Endodermal cell (in vitro differentiated cells): ENCODE results near the gene ZNF195. TPM values are rescaled to one million over a fixed set of nuclear protein-coding genes. Genes with fewer than 3 reads are reported as not detected.

ENCODE experiments used
- DNase-seq: peaks from one replicate; pipeline ENCODE4 v3.0.0-alpha.2; 2017
- H3K27ac ChIP-seq: 2 replicates; pipeline ENCODE4 v1.5.1; 2013; ENCODE audit warnings: mild to moderate bottlenecking, low read depth, low read length, moderate library complexity
- H3K27me3 ChIP-seq: 2 replicates; pipeline ENCODE4 v1.6.1; 2013; ENCODE audit warnings: mild to moderate bottlenecking, low read length, moderate library complexity; ENCODE audit not compliant: insufficient read depth, control insufficient read depth, poor library complexity, severe bottlenecking
- H3K36me3 ChIP-seq: 2 replicates; pipeline ENCODE4 v1.7.0; 2013; ENCODE audit warnings: mild to moderate bottlenecking, low read length, moderate library complexity; ENCODE audit not compliant: control insufficient read depth, insufficient read depth
- H3K4me1 ChIP-seq: one replicate; pipeline ENCODE4 v1.7.0; 2013; ENCODE audit warnings: low read length; ENCODE audit not compliant: control insufficient read depth, insufficient read depth
- H3K4me3 ChIP-seq: 2 replicates; pipeline ENCODE4 v1.5.1; 2013; ENCODE audit warnings: mild to moderate bottlenecking, low read length, moderate library complexity
- H3K9ac ChIP-seq: 2 replicates; pipeline ENCODE4 v1.6.1; 2013; ENCODE audit warnings: mild to moderate bottlenecking, low read length, moderate library complexity; ENCODE audit not compliant: poor library complexity, severe bottlenecking; ENCODE audit errors: extremely low read depth
- H3K9me3 ChIP-seq: 2 replicates; pipeline ENCODE4 v1.6.1; 2013; ENCODE audit warnings: mild to moderate bottlenecking, low read length, moderate library complexity; ENCODE audit not compliant: control insufficient read depth
- H3K27ac Mint-ChIP-seq: 2 replicates; pipeline ENCODE4 v1.8.0; 2020; ENCODE audit warnings: mixed read lengths
- H3K27me3 Mint-ChIP-seq: 2 replicates; pipeline ENCODE4 v1.8.0; 2021; ENCODE audit warnings: mild to moderate bottlenecking, mixed read lengths; ENCODE audit not compliant: insufficient read depth
- H3K36me3 Mint-ChIP-seq: 2 replicates; pipeline ENCODE4 v1.8.0; 2020; ENCODE audit warnings: low read depth, mixed read lengths
- H3K4me1 Mint-ChIP-seq: 2 replicates; pipeline ENCODE4 v1.8.0; 2020; ENCODE audit warnings: mixed read lengths
- H3K4me3 Mint-ChIP-seq: 2 replicates; pipeline ENCODE4 v1.8.0; 2020; ENCODE audit warnings: mild to moderate bottlenecking, moderate library complexity, mixed read lengths
- H3K9me3 Mint-ChIP-seq: 2 replicates; pipeline ENCODE4 v1.8.0; 2020; ENCODE audit warnings: mild to moderate bottlenecking, mixed read lengths
- WGBS, 2 experiments: methylation state at CpG; one replicate each; pipeline versions ENCODE4 v1.1.5 to v1.1.7; 2013; ENCODE audit warnings: missing lambda C conversion rate in 2 of 2, mixed read lengths in 1 of 2; ENCODE audit not compliant: insufficient coverage in 1 of 2, insufficient read length in 1 of 2; 5-methylcytosine and 5-hydroxymethylcytosine counted together
- total RNA-seq, 2 donors: library from RNA; stranded (reverse); fragmentation: NEBNext Ultra II Directional in 1 of 2; extraction: Animal tissue kit (Norgen Biotek cat#: 25700) in 1 of 2; gene quantifications; 2 replicates in 1 of 2; 3 replicates in 1 of 2; pipeline ENCODE4 v1.2.1, GENCODE V29; 2021
- TF ChIP-seq, protein P1 (sequence below): fragments of 200-600 bp; sonication (generic); conservative IDR thresholded peaks from 2 replicates; pipeline ENCODE4 v1.5.0; 2021; ENCODE audit warnings: antibody characterized with exemption, mild to moderate bottlenecking

ZNF195 gene
- total RNA-seq, 2 donors from 2014 or later = 47.2 to 65.1 TPM

DNA sequence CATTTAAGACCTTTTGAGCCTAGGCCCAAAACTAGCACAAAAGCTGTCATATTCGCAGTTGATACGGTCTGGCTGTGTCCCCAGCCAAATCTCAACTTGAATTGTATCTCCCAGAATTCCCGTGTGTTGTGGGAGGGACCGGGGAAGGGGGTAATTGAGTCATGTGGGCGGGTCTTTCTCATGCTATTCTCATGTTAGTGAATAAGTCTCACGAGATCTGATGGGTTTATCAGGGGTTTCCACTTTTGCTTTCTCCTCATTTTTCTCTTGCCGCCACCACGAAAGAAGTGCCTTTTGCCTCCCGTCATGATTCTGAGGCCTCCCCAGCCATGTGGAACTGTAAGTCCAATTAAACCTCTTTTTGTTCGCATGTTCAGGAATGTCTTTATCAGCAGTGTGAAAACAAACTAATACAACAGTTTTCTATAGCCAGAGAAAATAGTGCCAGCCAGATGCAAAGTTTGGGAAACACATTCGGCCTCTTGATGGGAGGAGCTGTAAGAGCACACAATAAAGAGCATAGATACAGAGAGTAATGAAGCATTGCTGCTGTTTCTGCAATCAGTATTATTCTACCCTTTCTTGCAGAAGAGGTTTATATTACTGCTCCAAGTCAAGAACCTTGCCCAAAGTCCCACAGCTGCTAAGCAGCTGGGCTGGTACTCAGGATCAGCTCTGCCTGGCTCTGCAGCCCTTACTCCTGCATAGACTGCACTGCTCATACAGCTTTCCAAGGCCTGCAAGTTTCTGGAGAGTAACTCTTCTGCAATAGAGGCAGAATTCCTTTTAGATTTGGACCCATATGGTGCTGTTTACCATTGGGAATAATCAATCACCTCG lies 2.0 kb upstream of the ZNF195 start:
- 68 to 78% methylated on average over 11 to 12 of the region's 12 CpGs for WGBS, 2 experiments
- Histone ChIP-seq H3K9ac (peak overlapping the region; percentile 48), H3K36me3 (peaks cover 43% of the 10 kb centered on the region), H3K4me1 (peaks cover 3% of the 10 kb centered on the region), H3K4me3 (peak overlapping the region; percentile 78), H3K9me3 (no peaks in the 10 kb centered on the region), H3K27me3 (no peaks in the 10 kb centered on the region), H3K27ac (no peak overlapping the region)
- H3K27ac Mint-ChIP-seq = peak overlapping the region; percentile 81
- DNase-seq = peak; percentile 76
- peaks cover 40% of the 10 kb centered on the region for H3K4me1 Mint-ChIP-seq
- TF ChIP-seq, protein P1, sequence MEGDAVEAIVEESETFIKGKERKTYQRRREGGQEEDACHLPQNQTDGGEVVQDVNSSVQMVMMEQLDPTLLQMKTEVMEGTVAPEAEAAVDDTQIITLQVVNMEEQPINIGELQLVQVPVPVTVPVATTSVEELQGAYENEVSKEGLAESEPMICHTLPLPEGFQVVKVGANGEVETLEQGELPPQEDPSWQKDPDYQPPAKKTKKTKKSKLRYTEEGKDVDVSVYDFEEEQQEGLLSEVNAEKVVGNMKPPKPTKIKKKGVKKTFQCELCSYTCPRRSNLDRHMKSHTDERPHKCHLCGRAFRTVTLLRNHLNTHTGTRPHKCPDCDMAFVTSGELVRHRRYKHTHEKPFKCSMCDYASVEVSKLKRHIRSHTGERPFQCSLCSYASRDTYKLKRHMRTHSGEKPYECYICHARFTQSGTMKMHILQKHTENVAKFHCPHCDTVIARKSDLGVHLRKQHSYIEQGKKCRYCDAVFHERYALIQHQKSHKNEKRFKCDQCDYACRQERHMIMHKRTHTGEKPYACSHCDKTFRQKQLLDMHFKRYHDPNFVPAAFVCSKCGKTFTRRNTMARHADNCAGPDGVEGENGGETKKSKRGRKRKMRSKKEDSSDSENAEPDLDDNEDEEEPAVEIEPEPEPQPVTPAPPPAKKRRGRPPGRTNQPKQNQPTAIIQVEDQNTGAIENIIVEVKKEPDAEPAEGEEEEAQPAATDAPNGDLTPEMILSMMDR = no peak
- peaks cover 49% of the 10 kb centered on the region for H3K36me3 Mint-ChIP-seq
- no peaks in the 10 kb centered on the region for H3K27me3 Mint-ChIP-seq
- peaks cover 6% of the 10 kb centered on the region for H3K9me3 Mint-ChIP-seq
- peak overlapping the region; percentile 62 for H3K4me3 Mint-ChIP-seq

DNA sequence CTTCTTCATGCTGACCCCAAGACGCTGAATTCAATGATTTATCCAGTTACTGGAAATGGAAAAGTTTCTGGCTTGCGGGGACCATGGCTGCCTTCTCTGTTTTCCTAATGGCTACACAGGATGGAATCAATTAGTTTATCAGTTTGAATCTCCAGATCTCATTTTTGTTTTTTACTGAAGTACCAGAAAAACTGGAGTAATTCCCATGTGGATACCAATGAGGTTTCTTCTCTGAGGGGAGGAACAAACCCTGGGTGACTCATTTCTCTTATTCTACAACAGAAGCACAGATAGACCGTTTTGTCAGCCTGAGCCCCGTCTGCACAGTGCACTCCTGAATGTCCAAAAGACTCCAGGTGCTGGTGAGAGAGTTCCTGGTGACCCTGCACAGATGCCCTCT lies 3.4 kb downstream of the ZNF195 start:
- H3K9me3 Mint-ChIP-seq = no peaks in the 10 kb centered on the region
- WGBS, 2 experiments = 98% methylated on average over 4 of the region's 4 CpGs
- peaks cover 22% of the 10 kb centered on the region for H3K9me3 ChIP-seq
- no peak overlapping the region for H3K9ac ChIP-seq
- no peak overlapping the region for H3K4me3 Mint-ChIP-seq
- H3K36me3 Mint-ChIP-seq = peaks cover 70% of the 10 kb centered on the region
- peak overlapping the region; percentile 16 for H3K27ac Mint-ChIP-seq
- H3K27ac ChIP-seq = no peak overlapping the region
- no peaks in the 10 kb centered on the region for H3K27me3 Mint-ChIP-seq
- H3K27me3 ChIP-seq = no peaks in the 10 kb centered on the region
- TF ChIP-seq, protein P1 = no peak
- no peak for DNase-seq
- peaks cover 34% of the 10 kb centered on the region for H3K4me1 Mint-ChIP-seq
- H3K36me3 ChIP-seq = peaks cover 69% of the 10 kb centered on the region
- H3K4me3 ChIP-seq = peak overlapping the region; percentile 95
- no peaks in the 10 kb centered on the region for H3K4me1 ChIP-seq

DNA sequence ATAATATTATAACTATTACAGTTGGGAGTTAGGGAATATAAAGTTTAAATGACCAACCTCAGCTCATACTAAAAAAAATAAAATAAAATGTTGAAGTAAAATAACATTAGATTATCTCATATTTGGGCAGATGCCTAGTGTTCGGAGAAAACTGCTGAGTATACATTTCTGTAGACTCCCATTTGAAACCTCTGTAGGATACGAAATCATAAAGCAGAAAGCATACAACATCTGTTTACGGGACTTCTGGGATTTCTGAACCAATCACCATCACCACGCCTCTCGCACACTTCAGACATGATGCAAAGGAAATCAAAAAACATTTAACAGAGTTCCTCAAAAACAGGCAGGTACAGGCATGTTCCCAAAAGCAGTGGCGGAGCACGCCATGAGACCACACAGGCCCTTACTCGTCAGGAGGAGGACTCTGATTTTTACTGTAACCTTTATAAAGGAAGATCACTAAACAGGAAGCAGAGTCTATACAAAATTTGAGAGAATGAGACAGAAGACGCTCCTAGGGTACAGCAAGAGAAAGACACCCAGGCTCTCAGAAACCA lies 8.6 kb downstream of the ZNF195 start:
- Mint-ChIP-seq H3K9me3 (peaks cover 29% of the 10 kb centered on the region), H3K4me1 (peaks cover 1% of the 10 kb centered on the region), H3K27me3 (no peaks in the 10 kb centered on the region), H3K4me3 (no peak overlapping the region), H3K36me3 (peaks cover 91% of the 10 kb centered on the region), H3K27ac (no peak overlapping the region)
- 88 to 89% methylated on average over 8 to 9 of the region's 9 CpGs for WGBS, 2 experiments
- H3K27me3 ChIP-seq = no peaks in the 10 kb centered on the region
- H3K36me3 ChIP-seq = peaks cover 99% of the 10 kb centered on the region
- H3K4me3 ChIP-seq = peak overlapping the region; percentile 24
- H3K9me3 ChIP-seq = peaks cover 73% of the 10 kb centered on the region
- no peak for DNase-seq
- TF ChIP-seq, protein P1 = no peak
- no peak overlapping the region for H3K9ac ChIP-seq
- H3K4me1 ChIP-seq = no peaks in the 10 kb centered on the region
- no peak overlapping the region for H3K27ac ChIP-seq
